VCaP (cell line): ENCODE data around the gene TOM1L2.

Experiments used
- H3K27ac ChIP-seq: fragments of 450-650 bp; 2 replicates; pipeline ENCODE4 v1.5.1; 2017
- TF ChIP-seq, protein P1 (sequence below): fragments of 450-650 bp; conservative IDR thresholded peaks from 2 replicates; pipeline ENCODE4 v1.5.1; 2017; ENCODE audit warnings: mild to moderate bottlenecking, moderate library complexity

The TOM1L2 gene

GRCh38 chr17:17993852-17994251 lies 21.7 kb upstream of the TOM1L2 start:
- H3K27ac ChIP-seq: no peak overlapping the region

DNA sequence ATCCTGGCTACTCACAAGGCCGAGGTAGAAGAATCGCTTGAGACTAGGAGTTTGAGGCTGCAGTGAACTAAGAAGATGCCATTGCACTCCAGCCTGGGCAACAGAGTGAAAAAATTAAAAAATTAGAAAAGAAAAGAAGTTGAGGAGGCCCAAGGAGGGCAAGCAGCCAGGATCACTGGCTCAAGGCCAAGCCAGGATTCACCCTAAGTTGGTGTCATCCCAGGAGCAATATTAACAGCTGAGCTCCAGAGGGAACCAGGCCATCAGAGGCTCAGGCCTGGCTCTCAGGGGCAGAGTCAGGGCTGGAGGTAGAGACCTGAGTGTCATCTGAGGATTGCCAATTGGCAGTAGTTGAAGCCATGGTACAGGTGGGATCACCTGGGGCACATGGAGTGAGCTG lies 21.2 kb upstream of the TOM1L2 start:
- TF ChIP-seq, protein P1, sequence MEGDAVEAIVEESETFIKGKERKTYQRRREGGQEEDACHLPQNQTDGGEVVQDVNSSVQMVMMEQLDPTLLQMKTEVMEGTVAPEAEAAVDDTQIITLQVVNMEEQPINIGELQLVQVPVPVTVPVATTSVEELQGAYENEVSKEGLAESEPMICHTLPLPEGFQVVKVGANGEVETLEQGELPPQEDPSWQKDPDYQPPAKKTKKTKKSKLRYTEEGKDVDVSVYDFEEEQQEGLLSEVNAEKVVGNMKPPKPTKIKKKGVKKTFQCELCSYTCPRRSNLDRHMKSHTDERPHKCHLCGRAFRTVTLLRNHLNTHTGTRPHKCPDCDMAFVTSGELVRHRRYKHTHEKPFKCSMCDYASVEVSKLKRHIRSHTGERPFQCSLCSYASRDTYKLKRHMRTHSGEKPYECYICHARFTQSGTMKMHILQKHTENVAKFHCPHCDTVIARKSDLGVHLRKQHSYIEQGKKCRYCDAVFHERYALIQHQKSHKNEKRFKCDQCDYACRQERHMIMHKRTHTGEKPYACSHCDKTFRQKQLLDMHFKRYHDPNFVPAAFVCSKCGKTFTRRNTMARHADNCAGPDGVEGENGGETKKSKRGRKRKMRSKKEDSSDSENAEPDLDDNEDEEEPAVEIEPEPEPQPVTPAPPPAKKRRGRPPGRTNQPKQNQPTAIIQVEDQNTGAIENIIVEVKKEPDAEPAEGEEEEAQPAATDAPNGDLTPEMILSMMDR: no peak
- no peak overlapping the region for H3K27ac ChIP-seq

More at GRCh38 chr17:17993852-17994251, 21.7 kb upstream of the TOM1L2 start:
- TF ChIP-seq, protein P1: no peak

- TF ChIP-seq, protein P1: no peak
- no peak overlapping the region for H3K27ac ChIP-seq
Measured at GRCh38 chr17:17990282-17990681, 18.1 kb upstream of the TOM1L2 start.

GRCh38 chr17:17989618-17990017 lies 17.4 kb upstream of the TOM1L2 start:
- H3K27ac ChIP-seq: no peak overlapping the region
- TF ChIP-seq, protein P1: no peak

GRCh38 chr17:17989081-17989480 lies 16.9 kb upstream of the TOM1L2 start:
- no peak overlapping the region for H3K27ac ChIP-seq
- TF ChIP-seq, protein P1: no peak

GRCh38 chr17:17988427-17988945 lies 16.3 kb upstream of the TOM1L2 start:
- TF ChIP-seq, protein P1: no peak
- H3K27ac ChIP-seq: no peak overlapping the region

- TF ChIP-seq, protein P1: no peak
Measured at GRCh38 chr17:17987901-17988300, 15.7 kb upstream of the TOM1L2 start.

More at GRCh38 chr17:17987901-17988300, 15.7 kb upstream of the TOM1L2 start:
- no peak overlapping the region for H3K27ac ChIP-seq
